Skeletal muscle satellite cell (primary cell): ENCODE results near the gene TBATA.

Experiments used
- H3K27me3 ChIP-seq: 2 replicates; pipeline ENCODE4 v1.7.0; 2013; ENCODE audit warnings: low read length; ENCODE audit not compliant: control insufficient read depth, insufficient read depth
- H3K36me3 ChIP-seq: 2 replicates; pipeline ENCODE4 v1.7.0; 2013; ENCODE audit warnings: mild to moderate bottlenecking, control low read depth, low read length; ENCODE audit not compliant: insufficient read depth
- H3K4me1 ChIP-seq: 2 replicates; pipeline ENCODE4 v1.7.0; 2013; ENCODE audit warnings: low read length; ENCODE audit not compliant: control insufficient read depth, insufficient read depth
- H3K4me2 ChIP-seq: 2 replicates; pipeline ENCODE4 v1.7.0; 2013; ENCODE audit warnings: mild to moderate bottlenecking, low read length
- H3K4me3 ChIP-seq: 2 replicates; pipeline ENCODE4 v1.7.0; 2013; ENCODE audit warnings: low read length
- H3K9ac ChIP-seq: 2 replicates; pipeline ENCODE4 v1.7.0; 2013; ENCODE audit warnings: mild to moderate bottlenecking, low read depth, low read length, moderate library complexity
- H3K9me3 ChIP-seq: replicated peaks from 2 replicates; pipeline ENCODE4 v1.7.0; 2013; ENCODE audit warnings: mild to moderate bottlenecking, control low read depth, low read length

TBATA gene

GRCh38 chr10:70753841-70754621 is 31.1 kb downstream of the TBATA start:
- peaks cover 19% of the 10 kb centered on the region for H3K4me1 ChIP-seq
- no peaks in the 10 kb centered on the region for H3K36me3 ChIP-seq
- peaks cover 3% of the 10 kb centered on the region for H3K27me3 ChIP-seq
- H3K4me2 ChIP-seq = no peak overlapping the region
- H3K9me3 ChIP-seq = no peaks in the 10 kb centered on the region
- no peak overlapping the region for H3K4me3 ChIP-seq
- no peak overlapping the region for H3K9ac ChIP-seq

GRCh38 chr10:70753026-70753663 is 32.0 kb downstream of the TBATA start:
- H3K9ac ChIP-seq = no peak overlapping the region
- H3K4me2 ChIP-seq = no peak overlapping the region
- H3K27me3 ChIP-seq = peaks cover 3% of the 10 kb centered on the region

GRCh38 chr10:70752571-70752970 is 32.6 kb downstream of the TBATA start:
- peaks cover 3% of the 10 kb centered on the region for H3K27me3 ChIP-seq
- no peak overlapping the region for H3K4me3 ChIP-seq
- H3K4me2 ChIP-seq = no peak overlapping the region
- H3K9ac ChIP-seq = no peak overlapping the region
- H3K9me3 ChIP-seq = no peaks in the 10 kb centered on the region
- no peaks in the 10 kb centered on the region for H3K36me3 ChIP-seq
- H3K4me1 ChIP-seq = peaks cover 19% of the 10 kb centered on the region

More at GRCh38 chr10:70753026-70753663, 32.0 kb downstream of the TBATA start:
- Histone ChIP-seq H3K36me3 (no peaks in the 10 kb centered on the region), H3K9me3 (no peaks in the 10 kb centered on the region), H3K4me1 (peaks cover 19% of the 10 kb centered on the region), H3K4me3 (no peak overlapping the region)

- Histone ChIP-seq H3K4me1 (peaks cover 18% of the 10 kb centered on the region), H3K27me3 (no peaks in the 10 kb centered on the region)
Measured at GRCh38 chr10:70751991-70752390, 33.2 kb downstream of the TBATA start.

GRCh38 chr10:70751356-70751755 is 33.8 kb downstream of the TBATA start:
- Histone ChIP-seq H3K4me2 (no peak overlapping the region), H3K36me3 (no peaks in the 10 kb centered on the region), H3K9me3 (no peaks in the 10 kb centered on the region), H3K9ac (no peak overlapping the region), H3K27me3 (no peaks in the 10 kb centered on the region), H3K4me3 (no peak overlapping the region), H3K4me1 (peaks cover 13% of the 10 kb centered on the region)

More at GRCh38 chr10:70751991-70752390, 33.2 kb downstream of the TBATA start:
- no peaks in the 10 kb centered on the region for H3K36me3 ChIP-seq
- H3K9ac ChIP-seq = no peak overlapping the region
- no peaks in the 10 kb centered on the region for H3K9me3 ChIP-seq
- no peak overlapping the region for H3K4me2 ChIP-seq
- no peak overlapping the region for H3K4me3 ChIP-seq

- Histone ChIP-seq H3K4me2 (no peak overlapping the region), H3K27me3 (no peaks in the 10 kb centered on the region), H3K36me3 (no peaks in the 10 kb centered on the region), H3K9me3 (no peaks in the 10 kb centered on the region), H3K4me1 (peaks cover 12% of the 10 kb centered on the region), H3K4me3 (no peak overlapping the region), H3K9ac (no peak overlapping the region)
Measured at GRCh38 chr10:70750156-70750703, 34.9 kb downstream of the TBATA start.

DNA sequence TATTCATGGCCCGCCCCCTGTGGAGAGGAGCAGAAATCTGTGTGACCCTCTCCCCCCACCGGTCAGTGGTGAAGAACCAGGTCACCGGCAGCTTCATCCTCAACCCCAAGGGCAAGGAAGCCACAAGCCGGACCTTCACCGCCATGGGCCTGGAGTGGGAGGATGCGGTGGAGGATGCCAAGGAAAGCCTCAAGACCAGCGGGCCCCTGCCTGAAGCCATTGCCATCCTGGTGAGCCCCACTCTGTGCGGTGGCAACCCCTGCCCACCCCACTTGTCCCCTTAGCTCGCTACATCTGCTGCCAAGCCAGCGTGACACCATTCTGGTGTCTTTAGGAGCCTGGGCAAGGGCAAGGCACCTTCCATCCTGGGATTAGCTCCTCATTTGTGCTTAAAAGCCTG is 35.4 kb downstream of the TBATA start:
- Histone ChIP-seq H3K4me3 (no peak overlapping the region), H3K9me3 (no peaks in the 10 kb centered on the region), H3K9ac (no peak overlapping the region), H3K27me3 (no peaks in the 10 kb centered on the region), H3K4me2 (no peak overlapping the region), H3K4me1 (peaks cover 7% of the 10 kb centered on the region), H3K36me3 (no peaks in the 10 kb centered on the region)

DNA sequence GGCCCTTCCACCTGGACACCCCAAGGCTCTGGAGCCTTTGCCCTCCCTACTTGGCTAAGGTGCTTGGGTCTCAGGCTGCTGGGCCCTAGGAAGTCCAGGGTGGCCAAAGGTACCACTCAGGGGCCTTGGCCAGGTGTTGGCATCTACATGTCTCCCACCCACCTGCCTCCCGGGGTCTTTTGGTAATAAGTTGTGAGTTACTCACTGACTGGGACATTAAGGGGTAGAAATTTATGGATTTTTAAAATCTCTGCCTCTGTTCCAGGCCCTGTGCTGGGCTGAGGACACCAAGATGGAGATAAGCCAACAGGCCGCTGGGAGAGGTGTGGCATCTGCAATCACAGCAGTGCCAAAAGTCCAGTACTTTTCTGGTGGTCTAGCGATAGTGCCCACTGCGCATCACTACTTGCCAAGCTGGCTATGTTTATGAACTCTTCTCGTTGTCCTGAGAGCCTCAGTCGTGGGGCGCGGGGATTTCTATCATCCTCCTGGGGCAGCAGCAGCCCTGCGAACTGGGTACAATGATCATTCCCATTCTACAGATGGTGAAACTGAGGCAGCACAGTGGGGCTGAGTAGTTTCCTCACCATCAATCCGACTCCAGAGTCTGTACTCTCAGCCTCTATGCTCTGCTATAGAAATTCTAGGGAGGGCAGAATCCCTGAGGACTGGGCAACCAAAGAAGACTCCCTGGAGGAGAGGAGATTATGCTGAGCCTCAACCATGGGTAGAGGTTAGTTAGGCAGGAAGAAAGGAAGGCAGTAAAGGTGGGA is 36.2 kb downstream of the TBATA start:
- Histone ChIP-seq H3K4me3 (no peak overlapping the region), H3K27me3 (no peaks in the 10 kb centered on the region), H3K4me1 (no peaks in the 10 kb centered on the region), H3K4me2 (no peak overlapping the region), H3K9me3 (no peaks in the 10 kb centered on the region), H3K36me3 (no peaks in the 10 kb centered on the region), H3K9ac (no peak overlapping the region)

- Histone ChIP-seq H3K9ac (no peak overlapping the region), H3K4me3 (no peak overlapping the region), H3K36me3 (no peaks in the 10 kb centered on the region), H3K4me1 (no peaks in the 10 kb centered on the region), H3K27me3 (no peaks in the 10 kb centered on the region), H3K9me3 (no peaks in the 10 kb centered on the region), H3K4me2 (no peak overlapping the region)
Measured at GRCh38 chr10:70748305-70748704, 36.9 kb downstream of the TBATA start.

GRCh38 chr10:70747192-70747965 is 37.8 kb downstream of the TBATA start:
- Histone ChIP-seq H3K4me1 (peaks cover 2% of the 10 kb centered on the region), H3K4me2 (no peak overlapping the region), H3K36me3 (no peaks in the 10 kb centered on the region), H3K9ac (no peak overlapping the region), H3K4me3 (no peak overlapping the region), H3K9me3 (no peaks in the 10 kb centered on the region), H3K27me3 (no peaks in the 10 kb centered on the region)

DNA sequence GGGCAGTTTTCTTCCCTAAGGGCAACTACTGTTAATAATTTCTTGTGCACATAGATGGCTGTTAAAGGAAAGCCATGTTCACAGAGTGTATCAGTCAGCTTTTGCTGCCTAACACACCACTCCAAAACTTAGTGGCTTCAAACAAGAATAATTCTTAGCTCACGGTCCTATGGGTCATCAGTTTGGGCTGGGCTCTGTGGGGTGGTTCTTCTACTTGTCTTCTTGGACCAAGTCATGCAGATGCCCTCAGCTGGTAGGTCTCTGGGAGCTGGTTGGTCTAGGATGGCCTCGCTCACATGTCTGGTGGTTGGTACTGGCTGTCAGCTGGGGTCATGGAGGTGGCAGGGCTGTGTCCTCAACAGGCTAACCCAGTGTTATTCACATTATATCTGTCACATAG is 39.6 kb downstream of the TBATA start:
- H3K9me3 ChIP-seq = no peaks in the 10 kb centered on the region
- H3K27me3 ChIP-seq = no peaks in the 10 kb centered on the region
- H3K4me2 ChIP-seq = no peak overlapping the region
- no peak overlapping the region for H3K4me3 ChIP-seq
- peaks cover 2% of the 10 kb centered on the region for H3K4me1 ChIP-seq
- H3K9ac ChIP-seq = no peak overlapping the region
- H3K36me3 ChIP-seq = no peaks in the 10 kb centered on the region
